KG1 (cell line): ENCODE results near the gene PRAMEF4.
"Not testable (repeated sequence)": the region's sequence is repeated elsewhere in the genome, so short reads cannot be mapped to it uniquely, and the experiment has no call there.

Experiments
- DNase-seq: peaks from one replicate; lab custom pipeline; 2025; lab: John Stamatoyannopoulos, UW

The PRAMEF4 gene

DNA sequence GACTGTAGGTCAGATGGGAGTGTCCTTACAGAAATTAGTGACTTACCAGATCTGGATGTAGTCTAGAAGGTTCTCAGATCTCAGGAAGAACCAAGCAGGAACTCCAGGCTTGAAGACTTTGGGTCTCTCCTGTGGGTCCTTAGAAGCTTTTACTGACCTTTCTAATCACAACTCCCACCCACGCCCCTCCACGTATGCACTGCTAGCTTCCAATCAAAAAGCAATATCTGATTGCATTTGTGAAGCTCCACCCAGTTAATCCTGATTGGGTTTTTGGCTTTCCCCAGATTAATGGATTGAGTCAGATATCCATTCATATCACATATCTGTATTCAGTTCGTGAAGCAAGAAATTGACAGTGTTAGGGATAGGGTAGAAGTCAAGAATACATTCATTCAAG is at the start of gene PRAMEF4:
Gene PRAMEF4, minus strand, starts transcription at position 101 of the 400 bp plus-strand sequence. CDS start 2,807 bp downstream, outside the sequence.
- DNase-seq = not testable (repeated sequence)

DNA sequence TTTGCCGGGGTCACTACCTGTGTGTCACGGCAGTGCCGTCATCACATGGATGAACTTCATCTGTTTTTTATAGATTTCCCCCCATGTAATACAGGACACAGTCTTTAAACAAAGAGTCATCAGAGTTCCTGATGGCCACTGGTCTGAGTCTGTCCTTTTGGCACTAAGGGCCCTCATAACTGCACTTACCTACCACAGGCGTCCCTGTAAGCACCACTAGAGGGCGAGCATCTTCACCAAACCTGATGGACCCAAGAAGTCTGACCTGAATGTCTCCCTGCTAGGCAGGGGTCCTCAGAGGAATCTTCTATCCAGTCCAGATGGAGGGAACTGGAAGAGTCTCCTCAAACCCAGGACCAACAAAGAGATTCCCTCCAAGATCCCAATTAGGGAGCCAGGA is 38.4 kb upstream of the PRAMEF4 start:
- DNase-seq = not testable (repeated sequence)

DNA sequence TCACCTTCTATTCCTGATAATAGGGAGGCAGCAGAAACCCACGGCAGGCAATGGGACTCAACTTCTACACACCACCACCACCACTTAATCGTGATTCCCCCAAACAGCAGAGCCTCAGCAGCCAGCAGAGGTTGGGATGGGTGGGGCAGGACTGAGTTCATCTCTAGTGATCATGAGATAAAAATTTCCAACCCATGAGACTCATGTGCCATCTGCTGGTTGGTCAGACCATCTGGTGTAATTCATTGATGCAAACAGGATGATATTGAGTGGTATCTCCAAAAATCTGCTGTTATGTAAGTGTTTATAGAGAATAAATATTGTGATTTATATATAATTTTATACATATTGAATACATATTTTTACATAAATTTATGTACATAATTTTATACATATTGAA is 35.7 kb upstream of the PRAMEF4 start:
- DNase-seq = not testable (repeated sequence)

DNA sequence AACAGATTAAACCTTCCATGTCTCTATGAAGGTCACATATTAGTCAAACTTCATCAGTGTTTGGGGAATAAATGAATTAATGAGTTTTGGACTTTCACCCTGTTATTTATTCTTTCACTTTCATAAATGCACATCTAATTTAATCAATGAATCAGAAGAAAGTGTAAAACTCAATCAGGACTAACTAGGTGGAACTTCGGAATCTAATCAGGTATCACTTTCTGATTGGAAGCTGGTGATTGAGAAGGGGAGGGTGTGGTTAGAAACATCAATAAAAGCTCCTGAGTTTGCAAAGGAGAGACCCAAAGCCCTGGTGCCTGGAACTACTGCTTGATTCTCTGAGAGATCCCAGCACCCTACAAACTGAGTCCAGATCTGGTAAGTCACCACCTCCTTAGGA is 30.3 kb upstream of the PRAMEF4 start, which contains the start of gene PRAMEF7:
Gene PRAMEF7, plus strand, starts transcription at position 301 of the 400 bp plus-strand sequence. CDS start 1,083 bp downstream, outside the sequence.
- DNase-seq = not testable (repeated sequence)

DNA sequence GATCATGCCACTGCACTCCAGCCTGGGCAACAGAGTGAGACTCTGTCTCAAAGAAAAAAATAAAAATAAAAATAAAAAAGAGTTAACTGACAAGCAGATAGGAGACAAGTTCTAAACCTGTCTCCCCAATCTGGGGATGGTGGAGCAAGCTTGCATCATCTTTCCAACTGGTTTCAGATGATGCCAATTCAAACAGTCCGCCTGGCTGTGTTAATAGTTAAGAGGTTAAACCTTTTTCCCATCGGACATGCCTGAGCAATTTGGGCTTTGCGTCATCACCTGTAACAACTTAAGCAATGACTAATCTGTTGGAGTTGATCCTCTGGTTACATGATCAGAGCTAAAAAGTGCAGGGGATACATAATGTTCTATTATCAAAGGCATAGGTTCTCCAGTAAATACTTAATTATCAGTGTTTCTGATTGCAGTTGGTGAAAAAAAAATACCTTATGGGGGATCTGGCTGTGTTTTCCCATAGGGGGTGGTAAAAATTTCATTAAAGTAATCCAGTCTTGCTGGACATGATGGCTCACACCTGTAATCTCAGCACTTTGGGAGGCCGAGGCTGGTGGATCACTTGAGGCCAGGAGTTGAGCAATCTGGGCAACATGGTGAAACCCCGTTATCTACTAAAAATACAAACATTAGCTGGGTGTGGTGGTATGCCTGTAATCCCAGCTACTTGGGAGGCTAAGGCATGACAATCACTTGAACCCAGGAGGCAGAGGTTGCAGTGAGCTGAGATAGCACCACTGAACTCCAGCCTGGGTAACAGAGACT is 18.0 kb upstream of the PRAMEF4 start:
- DNase-seq = not testable (repeated sequence)

DNA sequence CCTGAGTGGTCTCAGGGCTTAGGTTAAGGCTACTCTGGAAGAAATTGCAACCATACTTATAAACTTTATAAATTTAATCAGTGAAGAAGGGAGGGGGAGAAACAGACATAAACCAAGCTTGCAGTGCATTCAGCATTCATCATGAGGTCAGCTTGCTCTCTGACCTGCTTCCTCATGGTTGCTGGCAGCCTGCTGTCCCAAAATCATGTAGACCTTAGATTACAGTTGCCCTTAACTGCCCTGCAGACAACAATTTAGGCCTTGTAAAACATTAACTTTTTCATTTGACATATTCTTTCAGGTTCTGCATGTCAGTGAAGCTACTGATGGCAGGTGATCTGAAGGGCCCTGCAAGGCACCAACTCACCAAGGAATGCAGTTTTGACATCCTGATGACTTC is 13.2 kb upstream of the PRAMEF4 start:
- DNase-seq = not testable (repeated sequence)

DNA sequence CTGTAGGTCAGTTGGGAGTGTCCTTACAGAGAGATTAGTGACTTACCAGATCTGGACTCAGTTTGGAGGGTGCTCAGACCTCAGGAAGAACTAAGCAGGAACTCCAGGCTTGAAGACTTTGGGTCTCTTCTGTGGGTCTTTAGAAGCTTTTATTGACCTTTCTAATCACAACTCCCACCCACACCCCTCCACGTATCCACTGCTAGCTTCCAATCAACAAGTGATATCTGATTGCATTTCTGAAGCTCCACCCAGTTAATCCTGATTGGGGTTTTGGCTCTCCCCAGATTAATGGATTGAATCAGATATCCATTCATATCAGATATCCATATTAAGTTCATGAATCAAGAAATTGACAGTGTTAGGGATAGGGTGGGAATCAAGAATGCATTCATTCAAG is 12.2 kb upstream of the PRAMEF4 start, which contains the start of gene PRAMEF10:
Gene PRAMEF10, minus strand, starts transcription at position 101 of the 400 bp plus-strand sequence. CDS start 2,423 bp downstream, outside the sequence.
- DNase-seq = not testable (repeated sequence)

DNA sequence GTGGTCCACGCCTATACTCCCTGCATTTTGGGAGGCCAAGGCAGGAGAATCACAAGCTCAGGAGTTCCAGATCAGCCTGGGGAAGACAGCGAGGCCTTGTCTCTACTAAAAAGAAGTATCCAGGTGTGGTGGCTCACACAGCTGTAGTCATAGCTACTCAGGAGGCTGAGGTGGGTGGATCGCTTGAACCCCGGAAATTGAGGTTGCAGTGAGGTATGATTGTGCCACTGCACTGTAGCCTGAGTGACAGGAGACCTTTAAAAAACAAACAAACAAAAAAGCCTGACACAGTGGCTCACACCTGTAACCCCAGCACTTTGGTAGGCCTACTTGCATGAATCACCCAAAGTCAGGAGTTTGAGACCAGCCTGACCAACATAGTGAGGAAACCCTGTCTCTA is 7.5 kb downstream of the PRAMEF4 start:
- DNase-seq = not testable (repeated sequence)

DNA sequence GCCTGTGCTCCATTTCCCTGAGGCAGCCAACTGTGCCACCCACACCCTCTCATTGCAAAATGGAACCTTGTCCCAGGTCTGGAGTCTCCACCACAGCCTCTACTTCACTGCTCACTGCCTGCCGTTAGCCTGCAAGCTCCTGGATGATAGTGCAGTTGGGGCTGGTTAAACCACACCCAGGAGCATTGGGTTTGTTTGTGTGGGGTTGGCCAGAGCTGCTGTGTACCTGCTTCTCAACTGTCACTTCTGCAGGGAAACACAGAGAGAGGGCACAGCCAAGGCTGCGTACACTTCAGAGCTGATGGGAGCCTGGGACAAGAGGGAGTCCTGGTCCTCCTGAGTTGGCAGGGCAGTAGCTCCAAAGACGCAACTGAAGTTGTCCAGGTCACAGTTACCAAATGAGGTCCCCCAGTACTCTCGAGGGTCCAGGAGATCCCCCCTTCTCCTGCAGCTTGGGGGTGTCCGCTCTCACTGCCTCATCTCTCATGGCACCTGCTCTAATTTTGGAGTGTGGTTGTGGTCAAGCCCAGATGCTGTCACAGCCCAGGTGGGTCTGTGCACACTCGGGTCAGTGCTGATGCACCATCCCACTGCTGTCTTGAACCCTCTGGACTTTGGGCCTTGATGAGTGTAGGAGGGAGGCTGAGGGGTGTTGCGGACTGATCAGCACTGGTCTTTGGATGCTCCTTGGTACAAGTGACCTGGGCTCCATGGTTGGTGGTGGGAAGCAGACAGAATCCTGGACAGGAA is 22.7 kb downstream of the PRAMEF4 start:
- not testable (repeated sequence) for DNase-seq

DNA sequence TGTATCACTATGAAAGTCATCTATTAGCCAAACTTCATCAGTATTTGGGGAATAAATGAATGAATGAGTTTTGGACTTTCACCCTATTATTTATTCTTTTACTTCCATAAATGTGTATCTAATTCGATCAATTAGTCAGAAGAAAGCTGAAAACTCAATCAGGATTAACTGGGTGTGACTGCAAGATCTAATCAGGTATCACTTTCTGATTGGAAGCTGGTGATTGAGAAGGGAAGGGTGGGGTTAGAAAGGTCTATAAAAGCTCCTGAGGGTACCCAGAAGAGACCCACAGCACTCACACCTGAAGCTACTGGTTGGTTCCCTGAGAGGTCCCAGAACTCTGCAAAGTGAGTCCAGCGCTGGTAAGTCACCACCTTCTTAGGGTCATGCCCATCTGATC is 29.2 kb downstream of the PRAMEF4 start, which contains the start of gene PRAMEF2:
Gene PRAMEF2, plus strand, starts transcription at position 301 of the 400 bp plus-strand sequence. CDS start 1,924 bp downstream, outside the sequence.
- not testable (repeated sequence) for DNase-seq

DNA sequence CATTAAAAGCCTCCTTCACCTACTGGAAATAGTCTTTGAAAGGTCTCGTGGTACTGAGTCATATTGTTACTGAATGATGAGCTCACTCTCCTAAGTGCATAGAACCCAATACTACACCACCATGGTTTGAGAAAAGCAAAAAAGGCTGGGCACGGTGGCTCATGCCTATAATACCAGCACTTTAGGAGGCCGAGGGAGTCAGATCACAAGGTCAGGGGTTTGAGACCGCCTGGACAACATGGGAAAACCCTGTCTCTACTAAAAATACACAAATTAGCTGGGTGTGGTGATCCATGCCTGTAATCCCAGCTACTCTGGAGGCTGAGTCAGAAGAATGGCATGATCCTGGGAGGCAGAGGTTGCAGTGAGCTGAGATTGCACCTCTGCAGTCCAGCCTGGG is 34.2 kb downstream of the PRAMEF4 start:
- no peak for DNase-seq

DNA sequence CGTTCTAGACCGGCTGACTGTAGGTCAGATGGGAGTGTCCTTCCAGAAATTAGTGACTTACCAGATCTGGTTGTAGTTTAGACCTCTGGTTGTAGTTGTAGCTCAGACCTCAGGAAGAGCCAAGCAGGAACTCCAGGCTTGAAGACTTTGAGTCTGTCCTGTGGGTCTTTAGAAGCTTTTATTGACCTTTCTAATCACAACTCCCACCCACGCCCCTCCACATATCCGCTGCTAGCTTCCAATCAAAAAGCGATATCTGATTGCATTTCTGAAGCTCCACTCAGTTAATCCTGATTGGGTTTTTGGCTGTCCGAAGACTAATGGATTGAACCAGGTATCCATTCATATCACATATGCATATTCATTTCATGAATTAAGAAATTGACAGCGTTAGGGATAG is 37.4 kb downstream of the PRAMEF4 start, which contains the start of gene HNRNPCL1:
Gene HNRNPCL1, minus strand, starts transcription at position 101 of the 400 bp plus-strand sequence. CDS start 431 bp downstream, outside the sequence.
- not testable (repeated sequence) for DNase-seq

DNA sequence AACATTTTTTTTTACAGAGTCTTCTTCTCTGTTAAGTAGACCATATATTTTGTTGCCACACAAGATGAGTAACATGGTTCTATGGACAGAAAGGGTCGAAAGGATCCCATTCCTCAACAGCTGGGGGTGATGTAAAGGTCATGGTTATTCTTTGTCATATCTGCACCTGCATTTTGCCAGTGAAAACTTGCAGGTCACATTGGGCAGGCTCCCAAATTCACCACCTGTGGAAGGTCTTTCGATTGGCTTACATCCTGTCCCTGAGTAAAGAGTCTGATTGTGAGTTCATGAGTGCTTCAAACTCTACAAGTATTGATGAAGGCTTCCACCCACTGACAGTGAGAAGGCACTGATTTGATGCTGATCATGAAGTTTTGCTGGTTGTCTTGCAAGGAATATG is 52.8 kb downstream of the PRAMEF4 start:
- not testable (repeated sequence) for DNase-seq

DNA sequence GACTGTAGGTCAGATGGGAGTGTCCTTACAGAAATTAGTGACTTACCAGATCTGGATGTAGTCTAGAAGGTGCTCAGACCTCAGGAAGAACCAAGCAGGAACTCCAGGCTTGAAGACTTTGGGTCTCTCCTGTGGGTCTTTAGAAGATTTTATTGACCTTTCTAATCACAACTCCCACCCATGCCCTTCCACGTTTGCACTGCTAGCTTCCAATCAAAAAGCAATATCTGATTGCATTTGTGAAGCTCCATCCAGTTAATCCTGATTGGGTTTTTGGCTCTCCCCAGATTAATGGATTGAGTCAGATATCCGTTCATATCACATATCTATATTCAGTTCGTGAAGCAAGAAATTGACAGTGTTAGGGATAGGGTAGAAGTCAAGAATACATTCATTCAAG is 54.7 kb downstream of the PRAMEF4 start, which contains the start of gene PRAMEF11:
Gene PRAMEF11, minus strand, starts transcription at position 101 of the 400 bp plus-strand sequence. CDS start 2,621 bp downstream, outside the sequence.
- not testable (repeated sequence) for DNase-seq
